Body of pancreas (tissue), 4 donors: ENCODE measurements around the gene ZNF276.

ENCODE experiments used
- POLR2A ChIP-seq, 3 donors: fragments of 450-650 bp; IDR thresholded peaks; one replicate each; pipeline ENCODE4 v1.6.1; 2016; ENCODE audit warnings: antibody characterized with exemption in 3 of 3, mild to moderate bottlenecking in 2 of 3
- TF ChIP-seq, protein P1 (sequence below), 7 experiments: fragments of 450-650 bp in 4 of 7; fragments of 200-600 bp in 3 of 7; sonication (generic) in 3 of 7; IDR thresholded peaks; one replicate each; pipeline ENCODE4 v1.5.1; 2016 to 2019; ENCODE audit warnings: antibody characterized with exemption in 7 of 7

DNA sequence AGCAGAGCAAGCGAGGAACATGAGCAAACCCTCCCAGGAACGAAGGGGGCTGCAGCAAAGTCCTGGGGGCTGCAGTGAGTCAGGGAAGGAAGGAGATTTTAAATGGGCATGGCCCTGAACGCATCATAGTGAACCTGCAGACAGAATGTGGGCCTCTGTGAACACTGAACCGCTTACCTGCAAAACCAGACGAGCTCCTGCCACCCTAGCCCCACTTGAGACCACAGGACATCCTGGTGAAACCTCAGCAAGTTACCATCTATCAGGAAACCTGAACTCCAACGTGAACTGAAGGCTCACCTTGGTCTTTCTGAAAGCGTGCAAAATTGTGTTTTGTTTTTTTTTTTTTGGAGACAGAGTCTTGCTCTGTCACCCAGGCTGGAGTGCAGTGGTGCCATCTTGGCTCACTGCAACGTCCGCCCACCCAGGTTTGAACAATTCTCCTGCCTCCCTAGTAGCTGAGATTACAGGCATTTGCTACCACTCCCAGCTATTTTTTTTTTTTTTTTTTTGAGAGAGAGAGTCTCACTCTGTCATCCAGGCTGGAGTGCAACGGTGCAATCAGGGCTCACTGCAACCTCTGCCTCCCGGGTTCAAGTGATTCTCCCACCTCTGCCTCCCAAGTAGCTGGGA is 64.3 kb downstream of the ZNF276 start:
- TF ChIP-seq, protein P1, sequence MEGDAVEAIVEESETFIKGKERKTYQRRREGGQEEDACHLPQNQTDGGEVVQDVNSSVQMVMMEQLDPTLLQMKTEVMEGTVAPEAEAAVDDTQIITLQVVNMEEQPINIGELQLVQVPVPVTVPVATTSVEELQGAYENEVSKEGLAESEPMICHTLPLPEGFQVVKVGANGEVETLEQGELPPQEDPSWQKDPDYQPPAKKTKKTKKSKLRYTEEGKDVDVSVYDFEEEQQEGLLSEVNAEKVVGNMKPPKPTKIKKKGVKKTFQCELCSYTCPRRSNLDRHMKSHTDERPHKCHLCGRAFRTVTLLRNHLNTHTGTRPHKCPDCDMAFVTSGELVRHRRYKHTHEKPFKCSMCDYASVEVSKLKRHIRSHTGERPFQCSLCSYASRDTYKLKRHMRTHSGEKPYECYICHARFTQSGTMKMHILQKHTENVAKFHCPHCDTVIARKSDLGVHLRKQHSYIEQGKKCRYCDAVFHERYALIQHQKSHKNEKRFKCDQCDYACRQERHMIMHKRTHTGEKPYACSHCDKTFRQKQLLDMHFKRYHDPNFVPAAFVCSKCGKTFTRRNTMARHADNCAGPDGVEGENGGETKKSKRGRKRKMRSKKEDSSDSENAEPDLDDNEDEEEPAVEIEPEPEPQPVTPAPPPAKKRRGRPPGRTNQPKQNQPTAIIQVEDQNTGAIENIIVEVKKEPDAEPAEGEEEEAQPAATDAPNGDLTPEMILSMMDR (IDR thresholded peaks at IDR 0.05): no peak
- TF ChIP-seq POLR2A (IDR thresholded peaks at IDR 0.05): no peak
